ENCODE data around the gene GSTM5.
"Not testable (repeated sequence)": the region's sequence is repeated elsewhere in the genome, so short reads cannot be mapped to it uniquely, and the experiment has no call there.

The GSTM5 gene

DNA sequence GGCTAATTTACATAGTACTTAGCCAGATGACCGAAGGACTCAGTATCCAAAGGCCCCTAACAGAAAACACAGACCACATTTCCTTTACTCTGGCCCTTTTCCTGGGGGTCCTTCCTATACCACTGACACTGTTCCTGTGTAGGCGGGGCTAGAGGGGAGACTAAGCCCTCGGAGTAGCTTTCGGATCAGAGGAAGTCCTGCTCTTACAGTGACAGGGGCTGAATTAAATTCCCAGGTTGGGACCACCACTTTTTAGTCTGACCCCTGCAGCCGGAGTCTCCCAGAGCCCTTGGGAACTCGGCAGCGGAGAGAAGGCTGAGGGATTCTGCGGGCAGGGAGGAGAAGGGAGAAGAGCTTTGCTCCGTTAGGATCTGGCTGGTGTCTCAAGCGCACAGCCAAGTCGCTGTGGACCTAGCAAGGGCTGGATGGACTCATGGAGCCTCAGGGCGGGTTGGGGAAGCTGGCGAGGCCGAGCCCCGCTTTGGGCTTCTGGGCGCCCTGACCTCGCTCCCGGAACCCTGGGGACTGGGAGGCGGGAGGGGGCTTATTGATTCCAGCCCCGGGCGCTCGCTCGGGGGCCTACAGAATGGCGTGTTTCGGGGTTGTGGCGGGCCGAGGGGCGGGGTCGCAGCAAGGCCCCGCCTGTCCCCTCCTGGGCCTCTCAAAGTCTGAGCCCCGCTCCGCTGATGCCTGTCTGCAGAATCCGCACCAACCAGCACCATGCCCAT, at the start of gene GSTM5:
GSTM5 (plus strand) TSS at position 659 of the 728 bp plus-strand sequence; CDS start at position 721, 62 bp downstream.
- not testable (repeated sequence) for DNase-seq

DNA sequence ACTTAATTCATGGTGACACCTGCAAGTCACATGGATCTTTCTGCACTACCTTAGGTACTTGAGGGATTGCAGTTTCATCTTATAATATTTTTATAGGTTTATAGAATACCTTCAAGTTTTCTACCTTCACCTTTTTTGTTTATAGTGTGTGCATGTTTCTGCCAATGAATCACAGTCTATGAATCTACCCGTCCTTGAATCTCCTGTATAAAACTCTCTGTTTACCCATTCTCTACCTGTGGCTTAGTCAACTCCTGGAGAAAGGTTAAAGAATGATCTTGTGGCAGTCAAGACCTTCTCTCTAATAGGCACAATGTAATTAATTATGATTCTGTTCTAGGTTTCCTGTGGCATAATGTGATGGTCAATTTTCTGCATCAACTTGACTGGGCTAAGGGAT, 47.4 kb upstream of the GSTM5 start:
- no peak for DNase-seq

DNA sequence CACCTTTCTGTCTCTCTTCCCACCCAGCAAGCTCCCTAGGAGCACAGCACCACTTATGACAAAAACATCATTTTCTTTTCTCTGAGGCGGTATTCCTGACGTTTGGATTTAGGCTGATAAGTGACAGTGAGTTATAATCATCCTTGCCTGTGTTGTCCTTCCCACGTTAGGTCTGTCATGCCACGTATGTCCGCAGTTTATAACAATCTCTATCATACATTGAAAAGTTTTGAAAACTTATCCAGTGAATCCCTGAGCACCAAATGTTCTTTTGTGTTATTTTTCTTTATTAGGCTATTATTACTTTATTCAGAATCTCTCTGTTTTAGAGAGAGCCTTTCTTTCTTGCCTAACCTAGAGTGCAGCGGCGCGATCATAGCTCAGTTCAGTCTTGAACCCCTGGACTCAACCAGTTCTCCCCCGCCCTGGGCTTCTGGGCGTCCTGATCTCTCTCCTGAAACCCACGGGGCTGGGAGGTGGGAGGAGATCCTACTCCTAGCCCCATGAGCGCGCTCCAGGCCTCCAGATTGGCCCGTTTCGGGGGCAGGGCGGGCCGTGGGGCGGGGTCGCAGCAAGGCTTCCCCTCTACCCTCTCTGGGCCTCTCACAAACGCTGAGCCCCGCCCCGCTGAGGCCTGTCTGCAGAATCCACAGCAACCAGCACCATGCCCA, 44.5 kb upstream of the GSTM5 start, which contains the start of gene GSTM2:
GSTM2 (plus strand) TSS at position 606 of the 671 bp plus-strand sequence; CDS start at position 665, 59 bp downstream.
- DNase-seq, result peak; percentile 54

DNA sequence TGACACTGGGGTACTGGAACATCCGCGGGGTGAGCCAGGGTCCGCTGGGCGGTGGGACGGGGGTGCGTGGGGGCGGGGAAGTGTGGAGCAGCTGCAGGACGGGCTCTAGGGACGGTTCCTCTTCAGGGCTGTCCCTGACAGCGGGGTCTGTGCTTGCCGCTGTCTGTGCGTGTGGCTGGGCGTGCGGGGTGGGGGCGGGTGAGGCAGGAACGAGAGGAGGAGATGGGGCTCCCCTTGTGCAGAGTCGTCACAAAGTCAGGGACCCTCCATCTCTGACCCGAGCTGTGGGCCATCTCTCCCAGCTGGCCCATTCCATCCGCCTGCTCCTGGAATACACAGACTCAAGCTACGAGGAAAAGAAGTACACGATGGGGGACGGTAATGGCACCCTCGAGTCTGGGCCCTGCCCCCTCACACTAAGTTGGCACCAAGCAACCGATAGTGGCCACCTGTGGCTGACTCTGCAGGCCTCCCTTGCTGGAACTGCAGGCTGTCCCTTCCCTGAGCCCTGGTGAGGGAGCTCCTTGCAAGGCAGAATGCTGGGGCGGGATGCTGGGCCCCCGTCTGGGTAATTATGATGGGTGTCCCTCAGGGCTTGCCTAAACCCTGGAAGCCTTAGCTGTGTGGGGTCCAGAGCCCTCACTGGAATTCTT, 43.8 kb upstream of the GSTM5 start:
- DNase-seq, result no peak

DNA sequence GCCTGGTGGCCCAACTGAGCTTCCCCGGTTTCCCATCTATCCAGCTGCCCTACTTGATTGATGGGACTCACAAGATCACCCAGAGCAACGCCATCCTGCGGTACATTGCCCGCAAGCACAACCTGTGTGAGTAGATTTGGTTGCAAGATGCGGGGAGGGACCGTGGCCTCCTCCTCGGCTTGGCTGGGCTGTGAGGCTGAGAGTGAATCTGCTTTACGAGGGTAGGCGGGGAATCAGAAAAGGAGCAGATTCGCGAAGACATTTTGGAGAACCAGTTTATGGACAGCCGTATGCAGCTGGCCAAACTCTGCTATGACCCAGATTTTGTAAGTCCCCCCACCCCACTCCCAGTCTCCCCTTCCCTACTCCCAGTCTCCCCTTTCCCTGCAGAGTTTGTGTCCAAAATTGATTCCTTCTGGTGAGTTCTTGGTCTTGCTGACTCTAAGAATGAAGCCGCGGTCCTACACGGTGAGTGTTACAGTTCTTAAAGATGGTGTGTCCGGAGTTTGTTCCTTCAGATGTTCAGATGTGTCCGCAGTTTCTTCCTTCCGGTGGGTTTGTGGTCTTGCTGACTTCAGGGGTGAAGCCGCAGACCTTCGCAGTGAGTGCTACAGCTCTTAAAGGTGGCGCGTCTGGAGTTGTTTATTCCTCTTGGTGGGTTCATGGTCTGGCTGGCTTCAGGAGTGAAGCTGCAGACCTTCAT, 42.7 kb upstream of the GSTM5 start:
- no peak for DNase-seq

DNA sequence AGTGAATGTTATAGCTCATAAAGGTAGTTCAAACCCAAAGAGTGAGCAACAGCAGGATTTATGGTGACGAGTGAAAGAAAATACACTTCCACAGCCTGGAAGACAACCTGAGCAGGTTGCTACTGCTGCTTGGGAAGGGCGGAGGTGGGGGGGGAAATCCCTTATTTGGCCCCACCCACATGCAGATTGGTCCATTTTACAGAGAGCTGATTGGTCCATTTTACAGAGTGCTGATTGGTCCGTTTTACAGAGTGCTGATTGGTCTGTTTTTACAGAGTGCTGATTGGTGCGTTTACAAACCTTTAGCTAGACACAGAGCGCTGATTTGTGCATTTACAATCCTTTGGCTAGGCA, 42.1 kb upstream of the GSTM5 start:
- not testable (repeated sequence) for DNase-seq

DNA sequence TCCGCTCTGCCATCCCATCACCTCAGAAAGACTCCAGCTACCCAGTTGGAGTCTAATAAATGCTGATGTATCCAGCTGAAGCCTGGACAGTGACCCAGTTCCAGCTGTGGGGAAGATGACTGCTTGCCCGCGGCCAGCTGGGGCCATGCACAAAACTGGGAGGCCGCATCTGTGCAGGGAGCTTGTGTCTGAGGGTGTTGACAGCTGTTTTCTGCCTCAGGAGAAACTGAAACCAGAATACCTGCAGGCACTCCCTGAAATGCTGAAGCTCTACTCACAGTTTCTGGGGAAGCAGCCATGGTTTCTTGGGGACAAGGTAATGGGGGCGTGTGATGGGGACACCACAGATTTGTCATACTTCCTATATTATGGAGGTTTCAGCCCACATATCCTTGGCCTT, 41.0 kb upstream of the GSTM5 start:
- DNase-seq, result no peak

DNA sequence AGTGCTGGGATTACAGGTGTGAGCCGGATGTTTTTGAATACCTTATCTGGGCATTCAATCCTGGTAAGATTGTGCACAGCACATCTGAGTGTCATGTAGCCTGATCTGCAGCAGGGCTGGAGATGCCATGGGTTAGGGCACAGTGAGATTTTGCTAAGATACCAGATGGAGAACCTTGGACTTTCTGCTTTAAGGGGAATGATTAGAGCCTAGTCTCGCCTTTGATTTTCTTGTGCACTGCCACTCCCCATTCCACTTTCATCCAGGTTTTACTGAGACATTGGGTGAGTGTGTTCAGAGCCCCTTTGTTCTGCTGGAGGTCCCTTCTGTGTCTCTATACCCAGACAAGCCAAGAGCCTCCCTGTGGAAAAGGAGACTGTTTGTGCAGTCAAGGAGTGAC, 38.2 kb upstream of the GSTM5 start:
- not testable (repeated sequence) for DNase-seq

DNA sequence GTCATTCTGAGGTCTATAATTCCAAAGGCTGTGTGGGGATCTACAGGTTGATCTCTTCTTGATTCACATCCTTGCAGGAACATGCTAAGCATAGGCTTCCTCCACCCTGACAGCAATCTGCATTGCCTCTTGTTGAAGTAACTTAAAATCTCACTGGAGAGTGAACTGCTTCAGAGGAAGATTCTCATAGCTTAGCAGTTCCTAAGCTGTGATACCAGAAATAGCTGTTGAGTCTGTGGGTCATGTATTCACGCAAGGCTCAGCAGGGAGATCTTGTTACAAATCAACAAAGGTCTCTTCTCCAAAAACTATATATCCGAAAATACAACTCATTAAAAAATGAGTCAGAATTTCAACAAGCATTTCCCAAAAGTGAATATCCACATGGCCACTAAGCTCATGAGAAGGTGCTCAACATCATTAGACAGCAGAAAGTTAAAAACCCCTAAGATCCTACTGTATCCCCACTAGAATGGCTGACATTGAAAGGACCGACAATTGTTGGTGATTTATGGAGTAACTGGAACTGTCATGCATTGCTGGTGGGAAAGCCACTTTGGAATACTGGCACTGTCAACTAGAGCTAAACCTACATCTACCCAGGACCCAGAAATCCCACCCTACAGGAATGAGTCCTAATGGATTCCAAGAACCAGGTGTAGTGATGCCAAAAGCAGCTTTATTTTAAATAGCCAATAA, 35.2 kb upstream of the GSTM5 start:
- not testable (repeated sequence) for DNase-seq

DNA sequence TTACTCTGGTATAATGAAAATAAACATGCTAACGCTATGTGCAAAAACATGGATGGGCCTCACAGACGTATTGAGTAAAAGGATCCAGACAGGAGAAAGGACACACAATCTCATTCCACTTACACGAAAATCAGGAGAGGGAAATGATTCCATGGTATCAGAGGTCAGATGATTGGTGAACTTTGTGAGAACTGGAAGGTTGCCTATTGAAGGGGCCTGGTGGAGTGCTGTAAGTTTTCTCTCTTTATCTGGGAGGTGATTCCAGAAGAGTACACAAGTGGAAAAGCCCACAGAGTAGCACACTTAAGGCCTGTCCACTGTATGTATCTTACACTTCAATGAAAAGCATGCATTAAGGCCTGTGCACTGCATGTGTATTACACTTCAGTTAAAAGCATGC, 34.6 kb upstream of the GSTM5 start:
- no peak for DNase-seq

DNA sequence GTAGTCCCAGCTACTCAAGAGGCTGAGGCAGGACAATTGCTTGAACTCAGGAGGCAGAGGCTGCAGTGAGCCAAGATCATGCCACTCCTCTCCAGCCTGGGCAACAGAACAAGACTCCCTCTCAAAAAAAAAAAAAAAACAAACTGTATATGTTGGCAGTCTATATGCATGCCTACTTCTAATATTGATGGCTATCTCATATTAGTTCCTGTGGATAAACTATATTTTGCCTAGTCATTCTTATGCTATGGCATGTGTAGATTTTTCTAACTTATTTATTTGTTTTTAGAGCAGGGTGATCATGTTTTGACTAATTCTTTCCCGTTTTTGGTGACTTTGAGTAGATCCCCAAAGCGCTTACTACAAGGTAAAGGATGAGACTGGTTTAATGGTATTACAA, 33.4 kb upstream of the GSTM5 start:
- DNase-seq, result not testable (repeated sequence)

DNA sequence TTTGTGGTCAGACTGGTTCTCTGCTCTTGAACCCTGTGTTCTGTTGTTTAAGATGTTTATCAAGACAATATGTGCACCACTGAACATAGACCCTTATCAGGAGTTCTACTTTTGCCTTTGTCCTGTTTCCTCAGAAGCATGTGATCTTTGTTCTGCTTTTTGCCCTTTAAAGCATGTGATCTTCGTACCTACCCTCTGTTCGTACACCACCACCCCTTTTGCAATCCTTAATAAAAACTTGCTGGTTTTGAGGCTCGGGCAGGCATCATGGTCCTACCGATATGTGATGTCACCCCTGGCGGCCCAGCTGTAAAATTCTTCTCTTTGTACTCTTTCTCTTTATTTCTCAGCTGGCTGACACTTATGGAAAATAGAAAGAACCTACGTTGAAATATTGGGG, 27.3 kb upstream of the GSTM5 start:
- not testable (repeated sequence) for DNase-seq

DNA sequence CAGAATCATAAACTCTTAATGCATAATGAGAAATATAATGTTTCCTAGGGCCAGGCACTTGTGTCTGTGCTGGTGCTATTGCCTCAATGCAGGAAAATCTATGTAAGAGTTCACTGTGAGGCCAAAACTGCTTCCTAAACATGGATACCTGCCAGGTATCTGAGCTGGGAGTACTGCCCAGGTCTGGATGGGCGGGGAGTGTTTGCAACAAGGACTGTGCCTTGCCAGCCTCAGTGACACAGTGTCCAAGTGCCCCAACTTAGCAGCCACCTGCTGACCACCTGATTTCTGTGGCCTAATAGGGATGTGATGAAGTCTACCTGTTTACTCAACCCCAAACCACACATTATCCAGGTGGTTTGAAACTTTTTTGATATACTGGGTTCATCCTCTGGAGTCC, 26.7 kb upstream of the GSTM5 start:
- DNase-seq, result not testable (repeated sequence)

DNA sequence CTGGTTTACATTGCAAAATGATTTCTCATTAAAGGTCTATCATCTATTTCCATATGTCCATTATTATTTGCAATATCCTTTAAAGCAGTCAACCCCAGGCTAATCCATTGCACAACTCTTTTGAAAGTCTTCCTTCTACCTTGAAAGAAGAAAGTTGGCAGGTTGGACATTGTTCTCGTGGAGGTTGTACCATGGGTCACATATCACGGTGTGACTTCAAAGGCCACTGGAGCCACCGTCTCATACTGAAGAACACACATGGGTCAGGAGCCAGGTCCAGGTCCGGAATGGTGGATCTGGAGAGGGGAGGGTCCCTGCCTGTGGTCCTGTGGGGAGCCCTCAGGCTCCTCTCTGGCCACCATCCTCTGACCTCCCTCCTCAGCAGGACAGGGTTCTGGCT, 26.2 kb upstream of the GSTM5 start:
- not testable (repeated sequence) for DNase-seq

DNA sequence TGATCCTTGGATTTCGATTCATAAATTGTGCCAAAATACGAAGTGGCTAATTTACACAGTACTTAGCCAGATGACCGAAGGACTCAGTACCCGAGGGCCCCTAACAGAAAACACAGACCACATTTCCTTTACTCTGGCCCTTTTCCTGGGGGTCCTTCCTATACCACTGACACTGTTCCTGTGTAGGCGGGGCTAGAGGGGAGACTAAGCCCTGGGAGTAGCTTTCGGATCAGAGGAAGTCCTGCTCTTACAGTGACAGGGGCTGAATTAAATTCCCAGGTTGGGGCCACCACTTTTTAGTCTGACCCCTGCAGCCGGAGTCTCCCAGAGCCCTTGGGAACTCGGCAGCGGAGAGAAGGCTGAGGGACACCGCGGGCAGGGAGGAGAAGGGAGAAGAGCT, 24.9 kb upstream of the GSTM5 start:
- not testable (repeated sequence) for DNase-seq

DNA sequence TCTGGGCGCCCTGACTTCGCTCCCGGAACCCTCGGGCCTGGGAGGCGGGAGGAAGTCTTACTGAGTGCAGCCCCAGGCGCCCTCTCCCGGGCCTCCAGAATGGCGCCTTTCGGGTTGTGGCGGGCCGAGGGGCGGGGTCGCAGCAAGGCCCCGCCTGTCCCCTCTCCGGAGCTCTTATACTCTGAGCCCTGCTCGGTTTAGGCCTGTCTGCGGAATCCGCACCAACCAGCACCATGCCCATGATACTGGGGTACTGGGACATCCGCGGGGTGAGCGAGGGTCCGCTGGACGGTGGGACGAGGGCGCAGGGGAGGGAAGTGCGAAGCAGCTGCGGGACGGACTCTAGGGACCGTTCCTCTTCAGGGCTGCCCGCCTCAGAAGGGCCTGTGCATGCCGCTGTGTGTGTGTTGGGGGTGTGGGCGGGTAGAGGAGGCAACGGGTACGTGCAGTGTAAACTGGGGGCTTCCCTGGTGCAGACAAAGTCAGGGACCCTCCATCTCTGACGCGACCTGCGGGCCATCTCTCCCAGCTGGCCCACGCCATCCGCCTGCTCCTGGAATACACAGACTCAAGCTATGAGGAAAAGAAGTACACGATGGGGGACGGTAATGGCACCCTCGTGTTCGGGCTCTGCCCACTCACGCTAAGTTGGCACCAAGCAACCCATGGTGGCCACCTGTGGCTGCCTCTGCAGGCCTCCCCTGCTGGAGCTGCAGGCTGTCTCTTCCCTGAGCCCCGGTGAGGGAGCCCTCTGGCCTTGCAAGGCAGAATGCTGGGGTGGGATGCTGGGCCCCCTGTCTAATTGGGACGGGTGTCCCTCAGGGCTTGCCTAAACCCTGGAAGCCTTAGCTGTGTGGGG, 24.2 kb upstream of the GSTM5 start, which contains the start of gene GSTM1:
GSTM1 (plus strand) TSS at position 177 of the 859 bp plus-strand sequence; CDS start at position 234, 57 bp downstream.
- peak; percentile 66 for DNase-seq

DNA sequence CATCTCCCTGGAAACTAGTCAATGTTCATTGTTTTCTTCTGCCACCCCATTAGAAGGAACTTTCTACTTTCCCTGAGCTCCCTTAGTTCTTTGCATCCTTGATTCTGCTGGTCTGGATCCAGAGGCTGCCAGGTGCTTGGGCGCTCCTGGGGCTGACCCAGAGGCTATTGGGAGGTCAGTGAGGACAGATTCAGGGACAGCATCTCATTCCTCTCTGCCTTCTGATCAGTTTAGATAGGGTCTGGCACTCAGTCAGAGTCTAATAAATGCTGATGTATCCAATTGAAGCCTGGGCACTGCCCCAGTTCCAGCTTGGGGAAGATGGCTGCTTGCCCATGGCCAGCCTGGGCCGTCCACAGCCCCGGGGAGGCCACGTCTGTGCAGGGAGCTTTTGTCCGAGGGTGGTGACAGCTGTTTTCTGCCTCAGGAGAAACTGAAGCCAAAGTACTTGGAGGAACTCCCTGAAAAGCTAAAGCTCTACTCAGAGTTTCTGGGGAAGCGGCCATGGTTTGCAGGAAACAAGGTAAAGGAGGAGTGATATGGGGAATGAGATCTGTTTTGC, 22.1 kb upstream of the GSTM5 start:
- DNase-seq, result no peak

DNA sequence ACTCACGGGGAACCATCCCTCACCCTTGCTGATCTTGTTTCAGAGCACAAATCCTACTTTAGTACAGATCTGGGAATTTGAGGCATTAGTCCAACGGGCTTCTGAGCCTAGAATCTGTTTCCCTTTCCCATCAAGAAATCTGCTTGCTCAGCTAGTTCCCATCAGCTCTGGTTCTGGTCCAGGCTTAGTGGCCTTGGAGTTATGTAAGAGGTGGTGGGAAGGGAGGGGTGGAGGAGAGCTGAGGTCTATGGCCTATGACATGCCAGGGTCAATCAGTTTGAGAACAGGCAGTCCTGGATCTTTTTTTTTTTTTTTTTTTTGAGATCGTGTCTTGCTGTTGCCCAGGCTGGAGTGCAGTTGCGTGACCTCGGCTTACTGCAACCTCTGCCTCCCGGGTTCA, 20.3 kb upstream of the GSTM5 start:
- DNase-seq, result no peak

DNA sequence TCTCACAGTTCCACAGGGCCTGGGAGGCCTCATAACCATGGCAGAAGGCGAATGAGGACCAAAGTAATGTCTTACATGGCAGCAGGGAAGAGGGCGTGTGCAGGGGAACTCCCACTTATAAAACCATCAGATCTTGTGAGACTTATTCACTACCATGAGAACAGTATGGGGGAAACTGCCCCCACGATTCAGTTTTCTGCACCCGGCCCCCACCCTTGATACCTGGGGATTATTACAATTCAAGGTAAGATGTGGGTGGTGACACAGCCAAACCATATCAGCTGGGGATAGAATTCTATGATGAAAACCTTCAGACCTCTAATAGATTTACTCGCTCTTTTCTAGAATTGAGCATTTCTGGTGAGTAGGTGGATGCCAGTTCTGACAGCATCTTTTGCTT, 17.7 kb upstream of the GSTM5 start:
- DNase-seq, result not testable (repeated sequence)

DNA sequence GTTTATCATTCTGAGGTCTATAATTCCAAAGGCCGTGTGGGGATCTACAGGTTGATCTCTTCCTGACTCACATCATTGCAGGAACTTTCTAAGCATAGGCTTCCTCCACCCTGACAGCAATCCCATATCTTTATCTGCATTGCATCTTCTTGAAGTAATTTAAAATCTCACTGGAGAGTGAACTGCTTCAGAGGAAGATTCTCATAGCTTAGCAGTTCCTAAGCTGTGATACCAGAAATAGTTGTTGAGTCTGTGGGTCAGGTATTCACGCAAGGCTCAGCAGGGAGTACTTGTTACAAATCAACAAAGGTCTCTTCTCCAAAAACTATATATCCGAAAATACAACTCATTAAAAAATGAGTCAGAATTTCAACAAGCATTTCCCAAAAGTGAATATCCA, 16.9 kb upstream of the GSTM5 start:
- not testable (repeated sequence) for DNase-seq

DNA sequence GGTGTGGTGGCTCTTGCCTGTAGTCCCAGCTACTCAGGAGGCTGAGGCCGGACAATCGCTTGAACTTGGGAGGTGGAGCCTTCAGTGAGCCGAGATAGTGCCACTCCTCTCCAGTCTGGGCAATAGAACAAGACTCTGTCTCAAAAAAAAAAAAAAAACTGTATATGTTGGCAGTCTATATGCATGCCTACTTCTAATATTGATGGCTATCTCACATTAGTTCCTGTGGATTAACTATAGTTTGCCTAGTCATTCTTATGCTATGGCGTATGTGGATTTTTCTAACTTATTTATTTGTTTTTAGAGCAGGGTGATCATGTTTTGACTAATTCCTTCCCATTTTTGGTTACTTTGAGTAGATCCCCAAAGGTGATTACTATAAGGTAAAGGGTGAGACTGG, 15.0 kb upstream of the GSTM5 start:
- no peak for DNase-seq
